H9 (cell line): ENCODE data around the gene LRP1. TPM values are rescaled to one million over a fixed set of nuclear protein-coding genes. Genes with fewer than 3 reads are reported as not detected.

ENCODE experiments used
- DNase-seq: peaks from one replicate; pipeline ENCODE4 v3.0.0-alpha.2; 2017
- H2AFZ ChIP-seq: one replicate; pipeline ENCODE4 v1.6.1; 2013; ENCODE audit warnings: mild to moderate bottlenecking, low read length, control low read depth, moderate library complexity
- H2AK5ac ChIP-seq: 2 replicates; pipeline ENCODE4 v1.6.1; 2013; ENCODE audit warnings: low read length, control low read depth, mixed read lengths; ENCODE audit not compliant: insufficient read length
- H2BK120ac ChIP-seq: one replicate; pipeline ENCODE4 v1.6.1; 2013; ENCODE audit warnings: low read depth, mild to moderate bottlenecking, low read length, control low read depth, inconsistent platforms; ENCODE audit not compliant: poor library complexity, severe bottlenecking
- H2BK12ac ChIP-seq: 2 replicates; pipeline ENCODE4 v1.6.1; 2013; ENCODE audit warnings: low read length, control low read depth, mixed read lengths, low read depth; ENCODE audit not compliant: insufficient read length
- H2BK15ac ChIP-seq: 2 replicates; pipeline ENCODE4 v1.6.1; 2013; ENCODE audit warnings: low read depth, low read length, control low read depth
- H2BK20ac ChIP-seq: one replicate; pipeline ENCODE4 v1.6.1; 2013; ENCODE audit warnings: low read depth, mild to moderate bottlenecking, low read length, control low read depth, inconsistent platforms; ENCODE audit not compliant: poor library complexity, severe bottlenecking
- H2BK5ac ChIP-seq: 2 replicates; pipeline ENCODE4 v1.6.1; 2013; ENCODE audit warnings: low read length, control low read depth, mixed read lengths; ENCODE audit not compliant: insufficient read length
- H3K14ac ChIP-seq: 2 replicates; pipeline ENCODE4 v1.6.1; 2013; ENCODE audit warnings: low read length, control low read depth; ENCODE audit not compliant: insufficient read depth
- H3K18ac ChIP-seq: 2 replicates; pipeline ENCODE4 v1.6.1; 2013; ENCODE audit warnings: low read depth, mild to moderate bottlenecking, mixed read lengths, low read length, control low read depth; ENCODE audit not compliant: insufficient read length
- H3K23ac ChIP-seq: 2 replicates; pipeline ENCODE4 v1.6.1; 2013; ENCODE audit warnings: low read length, control low read depth, mixed read lengths, low read depth; ENCODE audit not compliant: insufficient read length
- H3K23me2 ChIP-seq: 2 replicates; pipeline ENCODE4 v1.6.1; 2013; ENCODE audit warnings: low read depth, mild to moderate bottlenecking, mixed read lengths, low read length, control low read depth; ENCODE audit not compliant: insufficient read length, poor library complexity, severe bottlenecking
- H3K27ac ChIP-seq: 2 replicates; pipeline ENCODE4 v1.5.1; 2013; ENCODE audit warnings: low read length, control low read depth, mixed read lengths, low read depth; ENCODE audit not compliant: insufficient read length
- H3K27me3 ChIP-seq: 2 replicates; pipeline ENCODE4 v1.6.1; 2013; ENCODE audit warnings: low read length, control low read depth, inconsistent platforms; ENCODE audit not compliant: insufficient read depth
- H3K4ac ChIP-seq: 2 replicates; pipeline ENCODE4 v1.6.1; 2013; ENCODE audit warnings: low read depth, mild to moderate bottlenecking, control low read depth, inconsistent platforms, low read length, moderate library complexity
- H3K4me1 ChIP-seq: 2 replicates; pipeline ENCODE4 v1.6.1; 2013; ENCODE audit warnings: low read length, control low read depth, inconsistent platforms; ENCODE audit not compliant: insufficient read depth
- H3K4me2 ChIP-seq: 2 replicates; pipeline ENCODE4 v1.6.1; 2013; ENCODE audit warnings: low read length, control low read depth, mixed read lengths; ENCODE audit not compliant: insufficient read length, insufficient read depth
- H3K56ac ChIP-seq: 2 replicates; pipeline ENCODE4 v1.6.1; 2013; ENCODE audit warnings: low read depth, mild to moderate bottlenecking, mixed read lengths, low read length, control low read depth; ENCODE audit not compliant: insufficient read length
- H3K79me1 ChIP-seq: 2 replicates; pipeline ENCODE4 v1.6.1; 2013; ENCODE audit warnings: low read depth, mild to moderate bottlenecking, moderate library complexity, low read length, control low read depth, inconsistent platforms; ENCODE audit not compliant: insufficient read depth, poor library complexity, severe bottlenecking
- H3K79me2 ChIP-seq: 2 replicates; pipeline ENCODE4 v1.6.1; 2013; ENCODE audit warnings: low read length, control low read depth, inconsistent platforms; ENCODE audit not compliant: insufficient read depth
- H3K9ac ChIP-seq: 2 replicates; pipeline ENCODE4 v1.6.1; 2013; ENCODE audit warnings: low read length, control low read depth, mixed read lengths; ENCODE audit not compliant: insufficient read length; ENCODE audit errors: extremely low read depth
- H3K9me3 ChIP-seq: one replicate; pipeline ENCODE4 v1.6.1; 2013; ENCODE audit warnings: low read depth, low read length, inconsistent platforms; ENCODE audit not compliant: control insufficient read depth
- H3T11ph ChIP-seq: one replicate; pipeline ENCODE4 v1.6.1; 2013; ENCODE audit warnings: mild to moderate bottlenecking, low read length, control low read depth, inconsistent platforms
- H4K20me1 ChIP-seq: one replicate; pipeline ENCODE4 v1.6.1; 2013; ENCODE audit not compliant: control insufficient read depth, insufficient read length, insufficient read depth
- H4K5ac ChIP-seq: 2 replicates; pipeline ENCODE4 v1.6.1; 2013; ENCODE audit warnings: low read depth, mild to moderate bottlenecking, mixed read lengths, low read length, control low read depth; ENCODE audit not compliant: insufficient read length
- H4K8ac ChIP-seq: replicated peaks from 2 replicates; pipeline ENCODE4 v1.6.1; 2013; ENCODE audit warnings: low read length, control low read depth, mixed read lengths, low read depth; ENCODE audit not compliant: insufficient read length
- H4K91ac ChIP-seq: 2 replicates; pipeline ENCODE4 v1.6.1; 2013; ENCODE audit warnings: low read depth, mild to moderate bottlenecking, moderate library complexity, mixed read lengths, low read length, control low read depth; ENCODE audit not compliant: insufficient read length
- H3K27ac Mint-ChIP-seq, 3 experiments: 2 replicates in 2 of 3; 3 replicates in 1 of 3; pipeline ENCODE4 v1.8.0; 2020 to 2021; ENCODE audit warnings: mixed read lengths in 3 of 3, mild to moderate bottlenecking in 1 of 3, moderate library complexity in 1 of 3
- H3K27me3 Mint-ChIP-seq: 2 replicates; pipeline ENCODE4 v1.8.0; 2021; ENCODE audit warnings: low read depth, mild to moderate bottlenecking, moderate library complexity, mixed read lengths
- H3K36me3 Mint-ChIP-seq, 3 experiments: 2 replicates in 2 of 3; 3 replicates in 1 of 3; pipeline ENCODE4 v1.8.0; 2020 to 2021; ENCODE audit warnings: low read depth in 3 of 3, mixed read lengths in 3 of 3; ENCODE audit not compliant: insufficient read depth in 1 of 3
- H3K4me1 Mint-ChIP-seq, 2 experiments: 2 replicates each; pipeline ENCODE4 v1.8.0; 2020; ENCODE audit warnings: mixed read lengths in 2 of 2
- H3K4me3 Mint-ChIP-seq, 2 experiments: 2 replicates in 1 of 2; 3 replicates in 1 of 2; pipeline ENCODE4 v1.8.0; 2020 to 2021; ENCODE audit warnings: mild to moderate bottlenecking in 2 of 2, mixed read lengths in 2 of 2, moderate library complexity in 1 of 2
- H3K9me3 Mint-ChIP-seq, 2 experiments: 2 replicates in 1 of 2; 3 replicates in 1 of 2; pipeline ENCODE4 v1.8.0; 2020; ENCODE audit warnings: mild to moderate bottlenecking in 2 of 2, mixed read lengths in 2 of 2, moderate library complexity in 1 of 2
- WGBS: extraction: QIAGEN DNeasy Blood & Tissue Kit; methylation state at CpG from one replicate; pipeline ENCODE4 v1.1.7; 2013; ENCODE audit warnings: missing lambda C conversion rate, low lambda C conversion rate, mixed read lengths; ENCODE audit not compliant: insufficient read length; ENCODE audit errors: extremely low coverage; 5-methylcytosine and 5-hydroxymethylcytosine counted together
- total RNA-seq: library from RNA; stranded (reverse); gene quantifications from 2 replicates; pipeline ENCODE4 v1.2.1, GENCODE V29; 2021
- TF ChIP-seq, protein P1 (sequence below): fragments of 200-600 bp; sonication (generic); conservative IDR thresholded peaks from 3 replicates; pipeline ENCODE4 v1.8.0; 2021; ENCODE audit warnings: antibody characterized with exemption, mild to moderate bottlenecking

Gene LRP1
- total RNA-seq, 1 experiment from 2014 or later = 115 TPM

DNA sequence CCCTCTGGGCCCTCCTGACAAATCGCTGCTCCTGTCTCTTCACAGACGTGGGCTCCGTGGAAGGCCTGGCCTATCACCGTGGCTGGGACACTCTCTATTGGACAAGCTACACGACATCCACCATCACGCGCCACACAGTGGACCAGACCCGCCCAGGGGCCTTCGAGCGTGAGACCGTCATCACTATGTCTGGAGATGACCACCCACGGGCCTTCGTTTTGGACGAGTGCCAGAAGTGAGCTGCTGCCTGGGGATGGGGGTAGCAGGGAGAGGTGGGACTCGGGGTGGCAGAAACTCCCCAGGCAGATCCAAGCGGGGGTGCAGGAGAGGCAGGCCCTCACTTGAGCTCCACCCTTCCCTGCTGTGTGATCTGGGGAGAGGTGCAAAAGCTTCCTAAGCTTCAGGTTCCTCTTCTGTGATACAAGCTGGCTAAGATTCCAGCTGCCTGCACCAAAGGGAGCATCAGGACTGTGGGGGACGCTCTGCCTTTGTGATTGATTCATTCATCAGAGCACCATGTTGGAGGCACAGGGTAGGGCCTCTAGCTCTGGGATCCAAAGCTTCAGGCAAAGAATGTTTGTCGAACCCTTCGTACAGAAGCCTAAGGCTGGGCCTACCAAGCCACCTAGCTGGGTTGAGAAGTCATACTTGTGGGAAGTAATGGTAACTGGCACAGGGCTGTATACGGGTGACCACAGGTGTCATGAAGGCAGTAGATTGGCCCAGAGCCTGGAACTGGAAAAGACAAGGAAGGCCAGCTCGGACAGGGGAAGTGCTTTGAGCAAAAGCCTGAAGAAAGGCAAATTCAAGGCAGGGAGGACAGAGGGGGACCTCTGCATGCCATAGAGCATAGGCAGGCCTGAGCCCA is 59.2 kb downstream of the LRP1 start:
- Histone ChIP-seq H4K8ac (no peak overlapping the region), H2BK120ac (no peak overlapping the region), H2BK5ac (no peak overlapping the region), H3K14ac (no peak overlapping the region), H3K18ac (no peak overlapping the region), H2BK15ac (no peak overlapping the region), H2AK5ac (no peak overlapping the region), H4K91ac (no peak overlapping the region), H3K4ac (no peak overlapping the region), H2BK12ac (no peak overlapping the region), H3K9ac (no peak overlapping the region), H4K5ac (no peak overlapping the region), H4K20me1 (no peaks in the 10 kb centered on the region), H3K23ac (no peak overlapping the region), H3K4me2 (no peak overlapping the region), H3K79me1 (no peaks in the 10 kb centered on the region), H3K9me3 (no peaks in the 10 kb centered on the region), H3T11ph (no peak overlapping the region), H3K56ac (no peak overlapping the region), H2BK20ac (no peak overlapping the region), H2AFZ (no peak overlapping the region), H3K23me2 (no peaks in the 10 kb centered on the region), H3K79me2 (no peaks in the 10 kb centered on the region), H3K27ac (no peak overlapping the region), H3K4me1 (no peaks in the 10 kb centered on the region), H3K27me3 (no peaks in the 10 kb centered on the region)
- no peak for DNase-seq
- no peaks in the 10 kb centered on the region; a peak in 1 of 5 replicates for H3K9me3 Mint-ChIP-seq
- peak overlapping the region in 2 of 3 experiments; percentile 70 to 77; a peak in 2 of 7 replicates for H3K27ac Mint-ChIP-seq
- TF ChIP-seq, protein P1, sequence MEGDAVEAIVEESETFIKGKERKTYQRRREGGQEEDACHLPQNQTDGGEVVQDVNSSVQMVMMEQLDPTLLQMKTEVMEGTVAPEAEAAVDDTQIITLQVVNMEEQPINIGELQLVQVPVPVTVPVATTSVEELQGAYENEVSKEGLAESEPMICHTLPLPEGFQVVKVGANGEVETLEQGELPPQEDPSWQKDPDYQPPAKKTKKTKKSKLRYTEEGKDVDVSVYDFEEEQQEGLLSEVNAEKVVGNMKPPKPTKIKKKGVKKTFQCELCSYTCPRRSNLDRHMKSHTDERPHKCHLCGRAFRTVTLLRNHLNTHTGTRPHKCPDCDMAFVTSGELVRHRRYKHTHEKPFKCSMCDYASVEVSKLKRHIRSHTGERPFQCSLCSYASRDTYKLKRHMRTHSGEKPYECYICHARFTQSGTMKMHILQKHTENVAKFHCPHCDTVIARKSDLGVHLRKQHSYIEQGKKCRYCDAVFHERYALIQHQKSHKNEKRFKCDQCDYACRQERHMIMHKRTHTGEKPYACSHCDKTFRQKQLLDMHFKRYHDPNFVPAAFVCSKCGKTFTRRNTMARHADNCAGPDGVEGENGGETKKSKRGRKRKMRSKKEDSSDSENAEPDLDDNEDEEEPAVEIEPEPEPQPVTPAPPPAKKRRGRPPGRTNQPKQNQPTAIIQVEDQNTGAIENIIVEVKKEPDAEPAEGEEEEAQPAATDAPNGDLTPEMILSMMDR = no peak
- no CpG with 5 or more reads among the region's 21 CpGs for WGBS
- no peaks in the 10 kb centered on the region; the same call in 1 of the 2 replicates for H3K27me3 Mint-ChIP-seq
- H3K4me1 Mint-ChIP-seq = peaks cover 4 to 5% of the 10 kb centered on the region in 2 experiments
- H3K36me3 Mint-ChIP-seq = peaks cover 66 to 96% (median 95%) of the 10 kb centered on the region in 3 experiments
- no peak overlapping the region for H3K4me3 Mint-ChIP-seq
